Common myeloid progenitor, CD34-positive (primary cell): Measurements from ENCODE around the gene GSC2.

Source experiments
- CTCF ChIA-PET: fragments of 350-600 bp; sonication (Branson Sonifier 250); formaldehyde crosslinking; loops from one replicate; lab custom pipeline; 2021; ENCODE audit warnings: antibody characterized with exemption; lab: Charles Lee
- POLR2A ChIA-PET: fragments of 350-600 bp; sonication (Branson Sonifier 250); formaldehyde crosslinking; loops from one replicate; lab custom pipeline; 2021; ENCODE audit warnings: antibody characterized with exemption; lab: Charles Lee
- DNase-seq, 3 donors: peaks; one replicate each; pipeline versions ENCODE4 v3.0.0 to v3.0.0-alpha.2; 2013
- H3K27ac ChIP-seq, 2 experiments: 1 replicate in 1 of 2; 2 replicates in 1 of 2; pipeline ENCODE4 v1.7.0; 2013; ENCODE audit warnings: inconsistent platforms in 2 of 2, low read length in 2 of 2, mild to moderate bottlenecking in 2 of 2, low read depth in 1 of 2, moderate library complexity in 1 of 2; ENCODE audit not compliant: severe bottlenecking in 2 of 2, insufficient read depth in 1 of 2, poor library complexity in 1 of 2
- H3K27me3 ChIP-seq, 5 experiments: replicated peaks in 2 of 5; 1 replicate in 3 of 5; 2 replicates in 2 of 5; pipeline versions ENCODE4 v1.6.1 to v1.7.0; 2013; ENCODE audit warnings: low read length in 4 of 5, mild to moderate bottlenecking in 2 of 5, moderate library complexity in 2 of 5, inconsistent platforms in 1 of 5; ENCODE audit not compliant: insufficient read depth in 5 of 5, control insufficient read depth in 4 of 5
- H3K36me3 ChIP-seq, 4 experiments: 1 replicate in 2 of 4; 2 replicates in 2 of 4; pipeline versions ENCODE4 v1.6.1 to v1.7.0; 2013; ENCODE audit warnings: low read length in 3 of 4, control low read depth in 1 of 4, mild to moderate bottlenecking in 1 of 4; ENCODE audit not compliant: control insufficient read depth in 4 of 4, insufficient read depth in 4 of 4
- H3K4me1 ChIP-seq, 4 experiments: 1 replicate in 3 of 4; 2 replicates in 1 of 4; pipeline versions ENCODE4 v1.6.1 to v1.7.1; 2013; ENCODE audit warnings: low read length in 3 of 4, mild to moderate bottlenecking in 3 of 4, control low read depth in 1 of 4, inconsistent platforms in 1 of 4, moderate library complexity in 1 of 4; ENCODE audit not compliant: control insufficient read depth in 4 of 4, insufficient read depth in 4 of 4; ENCODE audit errors: control extremely low read depth in 1 of 4
- H3K4me3 ChIP-seq, 7 experiments: 1 replicate in 4 of 7; 2 replicates in 3 of 7; pipeline versions ENCODE4 v1.5.1 to v1.7.0; 2013; ENCODE audit warnings: mild to moderate bottlenecking in 7 of 7, low read length in 6 of 7, moderate library complexity in 6 of 7, inconsistent platforms in 2 of 7, low read depth in 2 of 7, control low read depth in 1 of 7; ENCODE audit not compliant: insufficient read depth in 4 of 7, control insufficient read depth in 1 of 7; ENCODE audit errors: extremely low read depth in 1 of 7
- H3K9me3 ChIP-seq, 5 experiments: 1 replicate in 4 of 5; 2 replicates in 1 of 5; pipeline versions ENCODE4 v1.6.1 to v1.7.1; 2013; ENCODE audit warnings: low read length in 4 of 5, mild to moderate bottlenecking in 2 of 5, inconsistent platforms in 1 of 5, low read depth in 1 of 5, moderate library complexity in 1 of 5; ENCODE audit not compliant: control insufficient read depth in 4 of 5, insufficient read depth in 2 of 5; ENCODE audit errors: control extremely low read depth in 1 of 5
- WGBS: methylation state at CpG from one replicate; pipeline ENCODE4 v1.1.5; 2013; ENCODE audit not compliant: insufficient coverage; 5-methylcytosine and 5-hydroxymethylcytosine counted together

The GSC2 gene

GRCh38 chr22:19194766-19195536, 44.9 kb upstream of the GSC2 start:
- Histone ChIP-seq H3K4me3 (no peak overlapping the region), H3K27ac (no peak overlapping the region), H3K36me3 (no peaks in the 10 kb centered on the region), H3K27me3 (no peaks in the 10 kb centered on the region), H3K9me3 (no peaks in the 10 kb centered on the region), H3K4me1 (peaks cover 0 to 12% (median 7%) of the 10 kb centered on the region in 4 experiments)
- DNase-seq = no peak
- WGBS = 96% methylated on average over 12 of the region's 16 CpGs
- ChIA-PET POLR2A (no interaction called here), CTCF (interaction anchor here (0.8 to 1.3 kb wide), 2 partner anchors 9 to 12 kb away, joined by 3 read pairs; no protein-coding TSS in a partner anchor)

- H3K9me3 ChIP-seq = no peaks in the 10 kb centered on the region
- no peaks in the 10 kb centered on the region for H3K27me3 ChIP-seq
- 94% methylated on average over 5 of the region's 6 CpGs for WGBS
- DNase-seq = no peak
- no peaks in the 10 kb centered on the region for H3K36me3 ChIP-seq
- ChIA-PET CTCF (interaction anchor here (1.3 kb wide), 1 partner anchor 8 kb away, joined by 3 read pairs; no protein-coding TSS in a partner anchor), POLR2A (no interaction called here)
- no peak overlapping the region for H3K27ac ChIP-seq
- peaks cover 0 to 12% (median 7%) of the 10 kb centered on the region in 4 experiments for H3K4me1 ChIP-seq
- no peak overlapping the region for H3K4me3 ChIP-seq
These were observed 43.8 kb upstream of the GSC2 start for GRCh38 chr22:19193879-19194278.

- ChIA-PET CTCF (interaction anchor here (1.0 kb wide), 1 partner anchor 9 kb away, joined by 3 read pairs; no protein-coding TSS in a partner anchor), POLR2A (no interaction called here)
- no peaks in the 10 kb centered on the region for H3K4me1 ChIP-seq
- H3K9me3 ChIP-seq = no peaks in the 10 kb centered on the region
- H3K36me3 ChIP-seq = no peaks in the 10 kb centered on the region
- no peak overlapping the region for H3K27ac ChIP-seq
- 100% methylated on average over 2 of the region's 6 CpGs for WGBS
- DNase-seq = no peak
- H3K27me3 ChIP-seq = no peaks in the 10 kb centered on the region
- no peak overlapping the region for H3K4me3 ChIP-seq
These were observed 37.8 kb upstream of the GSC2 start for GRCh38 chr22:19187716-19188563.

GRCh38 chr22:19184276-19184997, 34.3 kb upstream of the GSC2 start:
- ChIA-PET CTCF (no interaction called here), POLR2A (no interaction called here)
- Histone ChIP-seq H3K4me3 (no peak overlapping the region), H3K27me3 (peaks cover 0 to 1% (median 0%) of the 10 kb centered on the region in 5 experiments), H3K36me3 (no peaks in the 10 kb centered on the region), H3K9me3 (no peaks in the 10 kb centered on the region), H3K27ac (no peak overlapping the region), H3K4me1 (peaks cover 0 to 12% (median 7%) of the 10 kb centered on the region in 4 experiments)
- 97% methylated on average over 20 of the region's 20 CpGs for WGBS
- DNase-seq = no peak

- H3K36me3 ChIP-seq = no peaks in the 10 kb centered on the region
- CTCF ChIA-PET = interaction anchor here (1.0 kb wide), 1 partner anchor 12 kb away, joined by 3 read pairs; no protein-coding TSS in a partner anchor
- H3K27ac ChIP-seq = no peak overlapping the region
- no peak for DNase-seq
- peaks cover 0 to 19% (median 13%) of the 10 kb centered on the region in 4 experiments for H3K4me1 ChIP-seq
- POLR2A ChIA-PET = no interaction called here
- no peaks in the 10 kb centered on the region for H3K9me3 ChIP-seq
- peaks cover 0 to 1% (median 0%) of the 10 kb centered on the region in 5 experiments for H3K27me3 ChIP-seq
- WGBS = 92% methylated on average over 9 of the region's 9 CpGs
- no peak overlapping the region for H3K4me3 ChIP-seq
These were observed 33.1 kb upstream of the GSC2 start for GRCh38 chr22:19183216-19183615.

GRCh38 chr22:19182472-19183157, 32.5 kb upstream of the GSC2 start:
- POLR2A ChIA-PET = no interaction called here
- Histone ChIP-seq H3K36me3 (no peaks in the 10 kb centered on the region), H3K27me3 (peaks cover 0 to 1% (median 0%) of the 10 kb centered on the region in 5 experiments), H3K27ac (no peak overlapping the region), H3K9me3 (no peaks in the 10 kb centered on the region), H3K4me3 (no peak overlapping the region), H3K4me1 (peaks cover 0 to 21% (median 17%) of the 10 kb centered on the region in 4 experiments)
- no peak for DNase-seq
- CTCF ChIA-PET = interaction anchor here (1.0 kb wide), 1 partner anchor 13 kb away, joined by 3 read pairs; no protein-coding TSS in a partner anchor
- WGBS = 82% methylated on average over 9 of the region's 9 CpGs
